Astrocyte (in vitro differentiated cells and primary cell): ENCODE results near the gene LEUTX.

Source experiments
- EZH2 ChIP-seq: IDR thresholded peaks from 2 replicates; pipeline ENCODE4 v1.6.1; 2012; ENCODE audit warnings: mild to moderate bottlenecking, low read length, inconsistent platforms; ENCODE audit not compliant: insufficient read depth
- TF ChIP-seq, protein P1 (sequence below): IDR thresholded peaks from 2 replicates; pipeline ENCODE4 v1.5.1; 2011; ENCODE audit warnings: low read depth, mild to moderate bottlenecking, inconsistent platforms, low read length, moderate library complexity; ENCODE audit not compliant: insufficient read depth

DNA sequence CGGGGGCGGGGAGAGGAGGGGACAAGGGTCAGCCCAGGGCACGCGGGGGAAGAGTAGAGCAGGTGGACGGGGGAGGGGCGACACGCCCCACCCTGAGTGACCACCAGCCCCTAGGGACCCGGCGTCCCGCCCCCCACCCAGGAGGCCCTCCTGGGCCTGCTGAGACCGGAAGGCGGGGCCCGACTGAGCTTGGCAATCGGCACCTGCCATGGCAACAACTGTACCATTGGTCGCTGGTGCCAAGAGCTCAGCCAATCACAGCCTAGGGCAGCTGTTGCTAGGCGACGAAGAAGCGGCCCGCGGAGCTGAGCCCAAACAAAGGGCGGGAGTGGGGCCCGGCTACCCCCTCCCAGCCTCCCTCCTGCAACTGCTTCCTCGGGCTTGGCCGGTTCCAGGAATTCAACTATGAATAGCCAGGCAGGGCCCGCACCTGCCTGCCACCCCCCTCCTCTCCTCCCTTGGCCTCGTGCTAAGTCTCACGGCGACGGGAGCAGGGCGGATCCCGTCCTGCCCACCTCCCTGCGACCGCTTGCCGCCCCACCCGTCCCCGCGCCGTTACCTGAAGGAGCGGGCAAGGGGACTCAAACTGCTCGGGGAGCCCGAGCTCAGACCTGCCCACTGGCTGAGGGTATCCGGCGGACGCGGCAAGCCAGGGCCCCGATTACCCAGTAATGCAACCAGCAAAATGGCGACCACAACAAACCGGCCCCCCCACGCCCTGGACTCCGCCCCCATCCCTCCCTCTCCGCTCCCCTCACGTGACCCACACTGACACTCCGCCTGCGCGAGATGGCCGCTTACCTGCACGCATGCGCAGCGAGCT lies 55.0 kb downstream of the LEUTX start, which contains the start of gene DYRK1B:
- TF ChIP-seq EZH2: no peak
- TF ChIP-seq, protein P1, sequence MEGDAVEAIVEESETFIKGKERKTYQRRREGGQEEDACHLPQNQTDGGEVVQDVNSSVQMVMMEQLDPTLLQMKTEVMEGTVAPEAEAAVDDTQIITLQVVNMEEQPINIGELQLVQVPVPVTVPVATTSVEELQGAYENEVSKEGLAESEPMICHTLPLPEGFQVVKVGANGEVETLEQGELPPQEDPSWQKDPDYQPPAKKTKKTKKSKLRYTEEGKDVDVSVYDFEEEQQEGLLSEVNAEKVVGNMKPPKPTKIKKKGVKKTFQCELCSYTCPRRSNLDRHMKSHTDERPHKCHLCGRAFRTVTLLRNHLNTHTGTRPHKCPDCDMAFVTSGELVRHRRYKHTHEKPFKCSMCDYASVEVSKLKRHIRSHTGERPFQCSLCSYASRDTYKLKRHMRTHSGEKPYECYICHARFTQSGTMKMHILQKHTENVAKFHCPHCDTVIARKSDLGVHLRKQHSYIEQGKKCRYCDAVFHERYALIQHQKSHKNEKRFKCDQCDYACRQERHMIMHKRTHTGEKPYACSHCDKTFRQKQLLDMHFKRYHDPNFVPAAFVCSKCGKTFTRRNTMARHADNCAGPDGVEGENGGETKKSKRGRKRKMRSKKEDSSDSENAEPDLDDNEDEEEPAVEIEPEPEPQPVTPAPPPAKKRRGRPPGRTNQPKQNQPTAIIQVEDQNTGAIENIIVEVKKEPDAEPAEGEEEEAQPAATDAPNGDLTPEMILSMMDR: no peak
